Measurements from ENCODE around the gene UQCRC2.

The UQCRC2 gene

DNA sequence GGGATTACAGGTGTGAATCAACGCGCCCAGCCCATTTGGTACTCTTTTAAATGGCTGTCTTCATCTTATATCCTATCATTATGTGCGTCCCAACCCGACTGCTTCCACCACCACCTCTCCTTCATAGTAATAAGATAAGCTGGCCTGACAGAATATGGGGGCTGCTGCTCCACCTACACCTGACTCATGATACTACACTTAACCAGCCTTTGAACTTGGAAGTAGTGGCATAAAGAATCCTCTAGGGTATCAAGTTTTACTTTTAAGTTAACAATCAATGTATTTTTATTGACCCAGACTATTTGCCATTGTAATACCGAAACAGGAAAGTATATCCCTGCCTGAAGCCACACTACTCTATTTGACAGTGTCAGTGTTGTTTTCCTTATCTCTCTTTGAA is 28.9 kb downstream of the UQCRC2 start:
- no peak for DNase-seq (ENCODE audit: low read depth)

GRCh38 chr16:21984062-21984461 is 30.9 kb downstream of the UQCRC2 start:
- DNase-seq (ENCODE audit: low read depth), result no peak

GRCh38 chr16:21985524-21985923 is 32.4 kb downstream of the UQCRC2 start:
- DNase-seq (ENCODE audit: low read depth), result no peak

DNA sequence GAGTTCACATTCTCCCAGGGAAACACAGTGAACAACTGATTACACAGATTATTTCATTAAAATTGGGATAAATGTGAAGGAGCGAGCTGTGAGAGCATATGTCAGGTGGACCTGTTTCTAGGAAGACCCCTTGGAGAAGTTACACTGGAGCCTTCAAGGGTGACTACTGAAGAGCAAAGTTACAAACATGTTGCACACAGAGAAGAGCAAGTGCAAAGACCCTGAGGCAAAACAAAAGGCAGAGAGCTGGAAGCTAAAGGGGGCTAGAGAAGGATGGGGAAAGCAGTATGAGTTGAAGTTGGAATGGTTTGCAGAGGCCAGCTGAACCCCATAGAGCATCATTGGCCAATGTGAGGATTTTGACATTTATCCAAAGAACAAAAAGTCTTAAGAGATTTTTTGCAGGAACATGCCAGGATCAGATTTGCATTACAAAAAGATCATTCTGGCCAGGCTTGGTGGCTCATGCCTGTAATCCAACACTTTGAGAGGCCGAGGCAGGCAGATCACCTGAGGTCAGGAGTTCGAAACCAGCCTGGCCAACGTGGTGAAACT is 33.6 kb downstream of the UQCRC2 start:
- DNase-seq (ENCODE audit: low read depth), result no peak

DNA sequence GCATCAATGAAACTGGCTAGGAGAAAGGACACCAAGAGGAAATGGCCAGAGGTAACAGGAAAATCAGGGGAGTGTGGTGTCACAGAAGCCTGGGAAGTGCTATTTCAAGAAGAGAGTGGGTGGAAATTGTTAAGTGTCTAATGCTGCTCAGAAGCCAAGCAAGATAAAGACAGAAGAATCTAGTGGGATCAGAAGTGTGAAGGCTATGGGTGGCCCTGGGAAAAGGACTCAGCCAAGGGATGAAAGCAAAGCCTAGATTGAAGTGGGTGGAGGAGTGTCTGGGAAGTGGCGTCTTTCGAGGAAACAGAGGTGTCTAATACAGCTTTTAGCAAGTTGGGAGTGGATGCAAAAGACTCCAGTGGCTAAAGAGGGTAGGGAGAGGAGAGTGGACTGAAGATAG is 34.3 kb downstream of the UQCRC2 start:
- DNase-seq (ENCODE audit: low read depth), result no peak

- peak; percentile 49 for DNase-seq (ENCODE audit: low read depth)
Observed at GRCh38 chr16:21989133-21989532, 36.0 kb downstream of the UQCRC2 start.

GRCh38 chr16:21989751-21990150 is 36.6 kb downstream of the UQCRC2 start:
- DNase-seq (ENCODE audit: low read depth), result no peak

DNA sequence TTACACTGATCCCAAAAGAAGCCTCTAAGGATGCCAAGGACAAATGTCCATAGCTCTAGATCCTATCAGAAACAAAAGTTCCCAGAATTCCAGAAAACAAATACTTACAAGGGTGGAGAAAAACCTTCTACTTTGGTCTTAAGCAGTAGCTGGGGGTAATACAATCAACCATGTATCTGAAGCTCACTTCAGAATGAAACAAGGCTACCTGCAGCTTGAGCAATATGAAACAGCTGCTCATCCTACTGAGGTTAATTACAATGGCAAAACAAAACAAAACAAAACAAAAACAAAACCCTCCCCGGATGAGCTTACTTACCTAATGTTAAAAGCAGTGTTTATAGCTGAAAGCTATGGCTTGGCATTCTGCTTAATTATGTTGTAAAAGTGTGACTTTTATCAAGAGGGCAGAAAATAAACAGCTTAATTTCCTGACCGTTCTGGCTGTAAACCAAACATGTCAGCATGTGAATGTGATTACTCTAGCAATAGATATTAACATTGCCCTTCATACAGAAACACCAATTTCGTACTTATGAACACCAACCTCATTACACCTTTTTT is 37.3 kb downstream of the UQCRC2 start:
- DNase-seq (ENCODE audit: low read depth), result no peak

DNA sequence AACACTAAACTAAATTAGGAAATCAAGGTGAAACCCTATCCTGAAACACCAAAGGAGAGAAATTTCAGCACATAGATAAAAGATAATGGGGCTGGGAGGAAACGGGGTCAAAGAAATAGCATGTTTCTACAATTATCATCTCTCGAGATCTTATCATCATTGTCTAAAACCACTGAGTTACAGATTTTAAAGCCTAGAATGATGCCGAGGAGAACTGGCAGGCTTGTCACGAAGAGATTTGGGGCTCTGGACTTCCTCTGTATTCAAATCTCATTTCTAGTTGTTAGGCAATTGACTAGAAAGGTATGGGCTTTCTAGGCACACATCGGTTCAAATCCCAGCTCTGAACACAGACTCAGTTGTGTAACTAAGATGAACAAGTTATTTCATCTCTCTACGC is 38.5 kb downstream of the UQCRC2 start:
- no peak for DNase-seq (ENCODE audit: low read depth)

- no peak for DNase-seq (ENCODE audit: low read depth)
Observed at GRCh38 chr16:21994856-21995465, 41.8 kb downstream of the UQCRC2 start.

DNA sequence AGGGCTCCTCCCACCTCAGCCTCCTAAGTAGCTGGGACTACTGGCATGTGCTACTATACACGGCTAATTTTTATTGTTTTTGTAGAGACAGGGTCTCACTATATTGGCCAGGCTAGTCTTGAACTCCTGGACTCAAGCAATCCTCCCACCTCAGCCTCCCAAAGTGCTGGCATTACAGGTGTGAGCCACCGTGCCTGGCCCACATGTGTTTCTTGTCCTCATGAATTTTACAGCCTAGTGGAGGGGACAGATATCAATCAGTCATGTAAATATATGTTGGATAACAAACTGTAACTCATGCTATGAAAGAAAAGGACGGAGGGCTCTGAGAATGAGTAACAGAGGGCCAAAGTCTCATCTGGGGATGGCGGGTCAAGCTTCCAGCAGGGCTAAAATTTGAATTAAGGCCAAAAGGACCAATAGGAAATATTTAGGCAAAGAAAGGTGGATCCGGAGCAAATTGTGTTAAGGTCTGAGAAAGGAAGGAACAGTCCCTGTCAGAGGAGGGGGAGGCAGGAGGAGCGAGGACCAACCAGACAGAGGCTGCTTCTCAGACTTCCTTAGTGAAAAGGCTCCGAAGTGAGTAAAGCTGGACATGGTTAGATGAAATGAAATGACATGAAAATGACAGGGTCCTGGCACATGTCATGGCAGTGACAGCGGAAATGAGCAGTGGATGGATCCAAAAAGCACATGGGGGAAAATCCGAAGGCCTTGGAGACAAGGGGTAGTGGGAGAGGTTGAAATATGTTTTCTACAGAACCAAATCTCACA is 43.9 kb downstream of the UQCRC2 start:
- no peak for DNase-seq (ENCODE audit: low read depth)

- no peak for DNase-seq (ENCODE audit: low read depth)
Observed at GRCh38 chr16:21997697-21998480, 44.7 kb downstream of the UQCRC2 start.

GRCh38 chr16:22001591-22001990 is 48.4 kb downstream of the UQCRC2 start:
- peak; percentile 82 for DNase-seq (ENCODE audit: low read depth)

- DNase-seq (ENCODE audit: low read depth), result peak; percentile 11
Observed at GRCh38 chr16:22002047-22002446, 48.9 kb downstream of the UQCRC2 start.

- no peak for DNase-seq (ENCODE audit: low read depth)
Observed at GRCh38 chr16:22003195-22003594, 50.0 kb downstream of the UQCRC2 start.

GRCh38 chr16:22004341-22004740 is 51.2 kb downstream of the UQCRC2 start:
- DNase-seq (ENCODE audit: low read depth), result no peak

DNA sequence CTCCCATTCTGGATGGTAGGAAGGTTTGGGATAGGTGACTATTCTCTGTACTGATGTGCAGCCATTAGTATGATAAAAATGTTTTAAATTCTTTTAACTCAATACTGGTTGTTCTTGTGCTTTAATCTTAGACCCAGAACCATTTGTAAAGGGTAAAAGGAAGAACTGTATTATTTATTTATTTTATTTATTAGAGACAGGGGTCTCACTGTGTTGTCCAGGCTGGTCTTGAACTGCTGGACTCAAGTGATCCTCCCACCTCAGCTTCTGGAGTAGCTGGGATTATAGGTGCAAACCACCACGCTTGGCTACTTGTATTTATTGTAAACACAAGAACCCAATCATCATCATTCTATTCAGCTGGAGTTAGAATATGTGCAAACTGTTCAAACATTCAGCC is 52.6 kb downstream of the UQCRC2 start:
- no peak for DNase-seq (ENCODE audit: low read depth)

- no peak for DNase-seq (ENCODE audit: low read depth)
Observed at GRCh38 chr16:22006636-22007035, 53.5 kb downstream of the UQCRC2 start.

DNA sequence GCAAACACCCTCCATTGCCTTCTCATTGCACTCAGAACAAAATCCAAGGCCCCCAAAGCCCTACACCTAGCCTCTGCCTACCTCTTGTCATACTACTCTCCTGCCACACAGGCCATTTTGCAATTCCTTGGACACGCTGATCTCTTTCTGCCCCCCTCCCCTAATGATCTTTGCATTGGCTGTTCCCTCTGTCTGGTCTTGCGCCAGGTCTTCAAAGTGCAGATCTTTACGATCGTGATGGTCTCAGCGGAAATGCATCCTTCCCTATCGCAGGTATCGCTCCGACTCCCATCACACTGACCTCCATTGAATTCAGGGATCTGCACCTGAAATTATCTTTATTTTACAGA is 54.0 kb downstream of the UQCRC2 start:
- DNase-seq (ENCODE audit: low read depth), result no peak

- peak; percentile 69 for DNase-seq (ENCODE audit: low read depth)
Observed at GRCh38 chr16:22007509-22008214, 54.5 kb downstream of the UQCRC2 start, which contains the start of gene MOSMO. TSS of gene MOSMO (plus strand) at chr16:22008111. CDS start at chr16:22008302, 191 bp downstream.

DNA sequence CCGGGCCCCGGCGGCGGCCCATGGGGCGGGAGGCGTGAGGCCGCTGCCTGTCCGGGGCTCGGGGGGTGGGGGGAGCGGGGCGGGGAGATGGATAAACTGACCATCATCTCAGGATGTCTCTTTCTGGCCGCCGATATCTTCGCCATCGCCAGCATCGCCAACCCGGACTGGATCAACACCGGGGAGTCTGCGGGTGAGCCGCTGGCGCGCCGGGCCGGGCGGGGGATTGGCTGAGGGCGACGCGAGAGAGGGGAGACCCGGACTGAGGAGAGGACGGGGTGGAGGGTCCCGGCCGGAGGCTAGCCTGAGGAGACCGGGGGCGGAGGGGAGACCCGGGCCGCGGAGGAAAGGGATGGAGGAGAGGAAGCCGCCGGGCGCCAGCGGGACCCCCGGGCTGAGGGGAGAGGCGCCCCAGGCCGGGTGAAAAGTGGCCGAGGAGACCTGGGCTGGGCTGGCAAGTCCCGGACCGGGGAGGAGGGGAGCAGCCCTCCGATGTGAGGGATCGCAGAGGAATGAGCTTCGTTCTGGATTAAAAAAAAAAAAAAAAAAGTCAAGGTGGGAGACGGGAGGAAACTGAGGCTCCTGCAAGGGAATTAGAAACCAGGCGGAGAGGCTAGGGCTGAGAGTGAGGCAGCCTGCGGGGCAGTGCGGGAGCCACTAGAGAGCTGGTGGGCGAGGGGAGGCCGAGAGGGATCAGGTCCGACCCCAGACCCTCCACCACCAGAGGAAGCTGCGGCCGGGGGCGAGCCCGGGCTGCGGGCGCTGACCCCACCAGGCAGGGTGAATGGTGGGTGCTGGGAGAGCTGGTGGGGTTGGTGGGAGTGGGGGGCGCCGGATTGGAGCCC is 55.3 kb downstream of the UQCRC2 start:
- DNase-seq (ENCODE audit: low read depth), result peak; percentile 43

Data from EH (cell line).